Posterior vena cava (tissue), 2 donors: ENCODE results near the gene SMDT1. TPM values are rescaled to one million over a fixed set of nuclear protein-coding genes. Genes with fewer than 3 reads are reported as not detected.
"Not testable (repeated sequence)": the region's sequence is repeated elsewhere in the genome, so short reads cannot be mapped to it uniquely, and the experiment has no call there.

Source experiments
- DNase-seq: peaks from one replicate; pipeline ENCODE4 v3.0.0-alpha.2; 2020; ENCODE audit warnings: low spot score
- intact Hi-C, 2 donors: fragments of 100-400 bp; cut with DNase I; formaldehyde crosslinking; loops; one replicate each; pipeline versions ENCODE4 v1.14.1 to v1.14.2; 2022 to 2023
- total RNA-seq, 2 donors: library from RNA; stranded (reverse); fragmentation: NEBNext Ultra II Directional; extraction: Animal tissue kit (Norgen Biotek cat#: 25700); gene quantifications; one replicate each; pipeline ENCODE4 v1.2.1, GENCODE V29; 2021
- donor health status: DM: yes; HTN: yes; CAD: no.
- donor health status: DM: yes; HTN: yes; CAD: no.

Gene SMDT1
- total RNA-seq, 2 donors from 2014 or later, result 63.9 to 67.2 TPM

GRCh38 chr22:42090596-42091454 lies 11.3 kb downstream of the SMDT1 start, which contains the start of gene NDUFA6:
Gene NDUFA6 (minus strand): TSS chr22:42090772. CDS start chr22:42090744, 28 bp downstream.
- peak; percentile 100 for DNase-seq
- intact Hi-C loops, result loop anchor here in 1 of 2 donors (5.0 kb wide), 1 partner anchor 351 kb away; no protein-coding TSS in a partner anchor

GRCh38 chr22:42091455-42091782 lies 11.9 kb downstream of the SMDT1 start:
- DNase-seq, result no peak
- intact Hi-C loops, result loop anchor here in 1 of 2 donors (5.0 kb wide), 1 partner anchor 351 kb away; no protein-coding TSS in a partner anchor

- no peak for DNase-seq
- intact Hi-C loops, result no loop called here
Measured at GRCh38 chr22:42101199-42101598, 21.7 kb downstream of the SMDT1 start.

GRCh38 chr22:42104332-42104860 lies 24.9 kb downstream of the SMDT1 start:
- intact Hi-C loops, DNase-seq: not testable (repeated sequence)

- intact Hi-C loops, result no loop called here
- no peak for DNase-seq
Measured at GRCh38 chr22:42108848-42109247, 29.3 kb downstream of the SMDT1 start.

- DNase-seq, result no peak
- intact Hi-C loops, result no loop called here
Measured at GRCh38 chr22:42111798-42112197, 32.3 kb downstream of the SMDT1 start.

GRCh38 chr22:42112793-42113192 lies 33.3 kb downstream of the SMDT1 start:
- DNase-seq, intact Hi-C loops: not testable (repeated sequence)

- DNase-seq, result no peak
- intact Hi-C loops, result no loop called here
Measured at GRCh38 chr22:42114721-42115120, 35.2 kb downstream of the SMDT1 start.

GRCh38 chr22:42115420-42115830 lies 35.9 kb downstream of the SMDT1 start:
- intact Hi-C loops, DNase-seq: not testable (repeated sequence)

- no peak for DNase-seq
- intact Hi-C loops, result no loop called here
Measured at GRCh38 chr22:42116848-42117424, 37.4 kb downstream of the SMDT1 start.

- DNase-seq, intact Hi-C loops: not testable (repeated sequence)
Measured at GRCh38 chr22:42120231-42121021, 40.9 kb downstream of the SMDT1 start.

GRCh38 chr22:42123529-42123928 lies 44.0 kb downstream of the SMDT1 start:
- intact Hi-C loops, DNase-seq: not testable (repeated sequence)

- DNase-seq, result peak; percentile 68
- intact Hi-C loops, result no loop called here
Measured at GRCh38 chr22:42127606-42128005, 48.1 kb downstream of the SMDT1 start.

- DNase-seq, result peak; percentile 50
- intact Hi-C loops, result not testable (repeated sequence)
Measured at GRCh38 chr22:42128007-42128406, 48.5 kb downstream of the SMDT1 start.

- peak; percentile 80 for DNase-seq
- intact Hi-C loops, result not testable (repeated sequence)
Measured at GRCh38 chr22:42128776-42129694, 49.5 kb downstream of the SMDT1 start.

- intact Hi-C loops, DNase-seq: not testable (repeated sequence)
Measured at GRCh38 chr22:42130182-42130581, 50.7 kb downstream of the SMDT1 start.

- intact Hi-C loops, result not testable (repeated sequence)
- DNase-seq, result peak; percentile 79
Measured at GRCh38 chr22:42130639-42131431, 51.3 kb downstream of the SMDT1 start, which contains the start of gene CYP2D6. Gene CYP2D6 (minus strand): TSS chr22:42130810. CDS start chr22:42130791, 19 bp downstream.
